Suprapubic skin (tissue), 4 donors: ENCODE data around the gene KRTAP1-4. TPM values are rescaled to one million over a fixed set of nuclear protein-coding genes. Genes with fewer than 3 reads are reported as not detected.

ENCODE experiments used
- DNase-seq, 2 donors: peaks; one replicate each; pipeline ENCODE4 v3.0.0-alpha.2; 2019; ENCODE audit warnings: low spot score in 2 of 2
- H3K27ac ChIP-seq: fragments of 200-600 bp; sonication (generic); one replicate; pipeline ENCODE4 v1.5.1; 2019
- H3K27me3 ChIP-seq: fragments of 200-600 bp; sonication (generic); one replicate; pipeline ENCODE4 v1.5.1; 2019
- H3K36me3 ChIP-seq: fragments of 200-600 bp; sonication (generic); one replicate; pipeline ENCODE4 v1.5.1; 2019
- H3K4me1 ChIP-seq: fragments of 200-600 bp; sonication (generic); one replicate; pipeline ENCODE4 v1.5.1; 2019
- H3K4me3 ChIP-seq: fragments of 200-600 bp; sonication (generic); one replicate; pipeline ENCODE4 v1.5.1; 2019; ENCODE audit warnings: mild to moderate bottlenecking
- H3K9me3 ChIP-seq: fragments of 200-600 bp; sonication (generic); one replicate; pipeline ENCODE4 v1.5.1; 2019
- CTCF ChIP-seq, 2 donors: fragments of 200-600 bp in 1 of 2; fragments of 450-650 bp in 1 of 2; sonication (generic) in 1 of 2; IDR thresholded peaks; one replicate each; pipeline ENCODE4 v1.5.1; 2016 to 2019; ENCODE audit warnings: antibody characterized with exemption in 2 of 2, mild to moderate bottlenecking in 1 of 2, moderate library complexity in 1 of 2
- EP300 ChIP-seq: sonication (generic); formaldehyde crosslinking; IDR thresholded peaks from one replicate; pipeline ENCODE4 v1.6.1; 2017; ENCODE audit warnings: antibody characterized with exemption
- POLR2A ChIP-seq, 2 donors: fragments of 450-650 bp; IDR thresholded peaks; one replicate each; pipeline ENCODE4 v1.6.1; 2017; ENCODE audit warnings: antibody characterized with exemption in 2 of 2, mild to moderate bottlenecking in 2 of 2, moderate library complexity in 2 of 2
- POLR2AphosphoS5 ChIP-seq, 3 donors: sonication (generic); formaldehyde crosslinking; IDR thresholded peaks; one replicate each; pipeline ENCODE4 v1.6.1; 2017; ENCODE audit warnings: antibody characterized with exemption in 3 of 3
- WGBS: methylation state at CpG from one replicate; pipeline ENCODE4 v1.1.5; 2018; 5-methylcytosine and 5-hydroxymethylcytosine counted together
- total RNA-seq, 4 donors: library from RNA; depleted of rRNA; stranded (reverse); fragments of >200 nt; gene quantifications; one replicate each; pipeline ENCODE4 v1.1.0, GENCODE V29; 2016

The KRTAP1-4 gene
- total RNA-seq, 4 donors from 2014 or later = 3.2 TPM; not detected in 3

DNA sequence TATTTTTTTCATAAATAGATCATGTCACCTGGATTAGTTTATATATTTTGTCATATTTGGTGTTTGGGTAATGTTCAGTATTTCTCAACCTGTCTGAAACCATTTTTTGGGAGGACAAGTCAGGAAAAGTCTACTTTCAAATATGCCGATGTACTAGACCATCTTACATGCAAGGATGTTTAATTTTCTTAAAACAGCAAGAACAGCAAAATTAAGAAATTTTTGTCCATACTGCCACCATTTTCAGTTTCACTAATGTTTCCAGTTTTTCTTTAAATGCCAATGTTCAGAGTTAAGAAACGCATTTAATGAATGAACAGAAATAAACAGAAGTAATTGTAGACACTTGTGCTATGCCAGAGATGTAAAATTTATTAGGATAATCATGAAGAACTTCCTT, 36.9 kb downstream of the KRTAP1-4 start:
- 91% methylated on average over 2 of the region's 2 CpGs for WGBS
- Histone ChIP-seq H3K4me3 (no peak overlapping the region), H3K36me3 (no peaks in the 10 kb centered on the region), H3K9me3 (no peaks in the 10 kb centered on the region), H3K27me3 (no peaks in the 10 kb centered on the region), H3K4me1 (no peaks in the 10 kb centered on the region), H3K27ac (no peak overlapping the region)
- no peak for TF ChIP-seq POLR2A (IDR thresholded peaks at IDR 0.05)
- no peak for TF ChIP-seq CTCF (IDR thresholded peaks at IDR 0.05)
- no peak for TF ChIP-seq POLR2AphosphoS5 (IDR thresholded peaks at IDR 0.05)
- TF ChIP-seq EP300 = no peak
- DNase-seq = no peak

DNA sequence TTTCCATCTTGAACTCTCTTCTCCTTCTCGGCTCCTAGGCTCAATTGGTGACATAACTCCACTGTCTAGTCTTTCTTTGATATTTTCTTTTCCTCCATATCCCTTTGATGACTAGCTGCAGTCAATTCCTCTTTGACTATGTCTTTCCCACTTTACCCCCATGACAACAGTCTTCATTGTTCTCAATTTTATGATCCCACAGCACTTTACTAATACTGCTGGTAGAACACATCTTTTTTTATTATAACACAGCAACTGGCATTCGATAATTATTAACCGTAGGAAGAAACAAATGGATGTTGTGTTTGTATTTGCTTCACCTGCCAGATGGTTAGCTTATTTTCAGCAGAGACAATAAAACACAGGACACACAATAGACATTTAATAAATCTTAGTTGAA, 37.3 kb downstream of the KRTAP1-4 start:
- 77% methylated on average over 3 of the region's 3 CpGs for WGBS
- H3K27me3 ChIP-seq = no peaks in the 10 kb centered on the region
- no peaks in the 10 kb centered on the region for H3K36me3 ChIP-seq
- H3K9me3 ChIP-seq = no peaks in the 10 kb centered on the region
- DNase-seq = no peak
- H3K4me1 ChIP-seq = no peaks in the 10 kb centered on the region
- TF ChIP-seq CTCF (IDR thresholded peaks at IDR 0.05) = no peak
- TF ChIP-seq POLR2A (IDR thresholded peaks at IDR 0.05) = no peak
- no peak for TF ChIP-seq EP300
- TF ChIP-seq POLR2AphosphoS5 (IDR thresholded peaks at IDR 0.05) = no peak
- H3K27ac ChIP-seq = no peak overlapping the region
- H3K4me3 ChIP-seq = no peak overlapping the region

GRCh38 chr17:40986920-40987319, 43.1 kb downstream of the KRTAP1-4 start:
- Histone ChIP-seq H3K36me3 (no peaks in the 10 kb centered on the region), H3K27ac (no peak overlapping the region), H3K27me3 (no peaks in the 10 kb centered on the region), H3K9me3 (no peaks in the 10 kb centered on the region), H3K4me1 (peaks cover 3% of the 10 kb centered on the region), H3K4me3 (no peak overlapping the region)
- no peak for DNase-seq
- 38% methylated on average over 8 of the region's 8 CpGs for WGBS
- TF ChIP-seq POLR2A (IDR thresholded peaks at IDR 0.05) (no peak), EP300 (no peak), CTCF (IDR thresholded peaks at IDR 0.05) (no peak), POLR2AphosphoS5 (IDR thresholded peaks at IDR 0.05) (no peak)

GRCh38 chr17:40984226-40984625, 45.8 kb downstream of the KRTAP1-4 start, which contains the start of gene KRT40:
KRT40 (minus strand) TSS chr17:40984326; CDS start chr17:40984273, 53 bp downstream.
- TF ChIP-seq EP300 (no peak), POLR2AphosphoS5 (IDR thresholded peaks at IDR 0.05) (no peak), POLR2A (IDR thresholded peaks at IDR 0.05) (no peak), CTCF (IDR thresholded peaks at IDR 0.05) (no peak)
- Histone ChIP-seq H3K27ac (no peak within 1 kb of the TSS), H3K4me3 (no peak within 1 kb of the TSS), H3K36me3 (no peaks in the 10 kb centered on the region), H3K27me3 (no peaks in the 10 kb centered on the region), H3K9me3 (no peaks in the 10 kb centered on the region), H3K4me1 (peaks cover 3% of the 10 kb centered on the region)
- WGBS = 69% methylated on average over 3 of the region's 3 CpGs
- no peak for DNase-seq

DNA sequence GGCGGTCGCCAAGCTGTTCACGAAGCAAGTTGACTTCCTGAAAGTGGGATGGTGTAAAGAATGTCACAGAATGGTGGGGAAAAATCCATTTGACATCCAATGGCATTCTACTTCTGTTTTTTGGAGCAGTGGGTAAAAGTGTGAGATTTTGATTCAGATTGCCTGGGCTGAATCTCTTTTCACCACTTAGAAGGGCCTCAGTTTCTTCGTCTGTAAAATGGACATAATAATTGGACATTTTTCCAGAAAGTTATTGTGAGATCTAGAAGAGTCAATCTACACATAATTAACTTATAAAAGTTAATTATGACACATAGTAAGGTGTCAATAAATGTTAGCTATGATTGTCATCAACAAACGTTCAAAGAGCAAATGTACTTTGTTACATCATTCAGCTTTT, 48.9 kb downstream of the KRTAP1-4 start:
- no peak for TF ChIP-seq EP300
- no peak for TF ChIP-seq CTCF (IDR thresholded peaks at IDR 0.05)
- no peak for TF ChIP-seq POLR2A (IDR thresholded peaks at IDR 0.05)
- TF ChIP-seq POLR2AphosphoS5 (IDR thresholded peaks at IDR 0.05) = no peak
- no peak for DNase-seq
- no peaks in the 10 kb centered on the region for H3K36me3 ChIP-seq
- H3K4me1 ChIP-seq = no peaks in the 10 kb centered on the region
- H3K27ac ChIP-seq = no peak overlapping the region
- no peak overlapping the region for H3K4me3 ChIP-seq
- 65% methylated on average over 5 of the region's 5 CpGs for WGBS
- no peaks in the 10 kb centered on the region for H3K27me3 ChIP-seq
- H3K9me3 ChIP-seq = no peaks in the 10 kb centered on the region
